IPS-18c (cell line): ENCODE data around the gene CHRNA4.

ENCODE experiments used
- H3K4me3 ChIP-seq: 2 replicates; pipeline ENCODE4 v1.7.0; 2013; ENCODE audit warnings: low read depth, mild to moderate bottlenecking, low read length, moderate library complexity; ENCODE audit not compliant: insufficient read depth
- H3K9me3 ChIP-seq: one replicate; pipeline ENCODE4 v1.6.1; 2013; ENCODE audit warnings: mild to moderate bottlenecking, low read length, moderate library complexity; ENCODE audit not compliant: control insufficient read depth, insufficient read depth

CHRNA4 gene

GRCh38 chr20:63333241-63333836, 27.8 kb downstream of the CHRNA4 start:
- H3K4me3 ChIP-seq, result no peak overlapping the region
- H3K9me3 ChIP-seq, result peaks cover 8% of the 10 kb centered on the region

DNA sequence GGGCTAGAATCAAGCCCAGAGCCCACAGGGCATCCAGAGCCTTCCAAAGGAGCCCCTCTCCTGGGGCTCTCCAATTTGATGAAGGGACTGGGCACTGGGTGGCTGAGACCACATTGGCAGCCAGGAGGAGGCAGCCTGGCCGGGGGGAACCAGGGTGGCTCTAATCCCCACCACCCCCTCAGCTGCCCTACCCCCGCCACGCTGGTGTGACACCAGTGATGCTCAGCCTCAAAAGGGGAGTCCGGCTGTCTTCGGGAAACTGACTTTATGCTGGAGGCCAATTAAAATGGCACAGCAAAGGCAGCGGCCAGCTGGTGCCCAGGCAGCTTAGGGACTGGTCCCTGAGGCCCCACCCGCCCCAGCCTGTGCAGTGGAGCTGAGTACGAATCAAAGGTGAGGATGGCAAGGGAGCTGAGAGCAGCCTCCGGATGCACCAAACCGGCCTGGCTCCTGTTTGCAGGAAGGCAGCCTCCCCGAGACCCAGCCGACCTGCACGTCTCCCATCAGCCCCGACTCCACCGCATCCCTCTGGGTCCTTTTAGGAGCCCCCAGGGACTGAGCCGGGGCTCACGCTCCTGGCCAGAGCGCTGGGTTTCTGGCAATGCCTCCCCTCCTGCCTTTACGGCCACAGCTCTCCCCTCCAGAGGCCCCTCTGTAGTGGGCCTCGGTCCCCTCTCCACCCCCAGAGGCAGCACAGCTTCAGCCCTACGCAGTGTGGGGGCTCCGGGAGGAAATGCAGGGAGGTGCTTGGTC, 28.5 kb downstream of the CHRNA4 start:
- H3K4me3 ChIP-seq, result no peak overlapping the region

GRCh38 chr20:63331741-63332400, 29.3 kb downstream of the CHRNA4 start:
- H3K4me3 ChIP-seq, result no peak overlapping the region
- peaks cover 8% of the 10 kb centered on the region for H3K9me3 ChIP-seq

More for the DNA sequence above, 28.5 kb downstream of the CHRNA4 start:
- peaks cover 8% of the 10 kb centered on the region for H3K9me3 ChIP-seq

GRCh38 chr20:63330940-63331339, 30.2 kb downstream of the CHRNA4 start:
- Histone ChIP-seq H3K4me3 (no peak overlapping the region), H3K9me3 (peaks cover 8% of the 10 kb centered on the region)

DNA sequence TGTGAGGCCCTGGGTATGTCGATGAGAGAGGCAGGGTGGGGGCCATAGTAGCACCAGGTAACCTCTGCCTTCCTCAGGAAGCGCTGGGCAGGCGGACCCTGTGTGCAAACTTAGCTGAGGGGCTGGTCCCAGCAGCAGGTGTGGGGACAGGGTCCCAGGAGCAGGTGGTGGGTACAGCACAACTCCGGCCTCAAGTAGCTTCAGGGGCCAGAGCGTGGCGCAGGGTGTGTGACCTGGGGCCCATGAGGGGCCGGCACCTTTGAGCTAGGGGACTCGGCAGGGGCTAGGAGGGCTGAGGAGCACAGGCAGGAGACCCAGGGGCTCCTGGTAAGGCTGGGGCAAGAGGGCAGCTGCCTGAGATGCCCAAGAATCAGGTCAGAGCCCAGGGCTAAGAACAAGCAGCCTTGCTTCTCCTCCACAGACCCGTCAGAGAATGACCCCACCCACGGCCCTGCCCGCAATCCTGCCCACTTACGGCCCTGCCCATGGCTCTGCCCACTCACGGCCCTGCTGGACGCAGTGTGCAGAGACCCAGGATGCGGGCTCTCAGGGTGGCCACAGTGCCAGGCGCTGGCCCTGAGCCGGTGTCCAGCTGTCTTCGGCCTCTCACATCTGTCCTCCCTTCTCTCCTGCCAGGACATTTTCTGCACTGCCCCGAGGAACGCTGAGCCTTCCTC, 30.9 kb downstream of the CHRNA4 start:
- Histone ChIP-seq H3K9me3 (peaks cover 8% of the 10 kb centered on the region), H3K4me3 (no peak overlapping the region)

GRCh38 chr20:63329331-63330083, 31.6 kb downstream of the CHRNA4 start:
- H3K4me3 ChIP-seq, result no peak overlapping the region

GRCh38 chr20:63328718-63329275, 32.4 kb downstream of the CHRNA4 start:
- no peak overlapping the region for H3K4me3 ChIP-seq
- H3K9me3 ChIP-seq, result peaks cover 5% of the 10 kb centered on the region

More at GRCh38 chr20:63329331-63330083, 31.6 kb downstream of the CHRNA4 start:
- H3K9me3 ChIP-seq, result peaks cover 5% of the 10 kb centered on the region

DNA sequence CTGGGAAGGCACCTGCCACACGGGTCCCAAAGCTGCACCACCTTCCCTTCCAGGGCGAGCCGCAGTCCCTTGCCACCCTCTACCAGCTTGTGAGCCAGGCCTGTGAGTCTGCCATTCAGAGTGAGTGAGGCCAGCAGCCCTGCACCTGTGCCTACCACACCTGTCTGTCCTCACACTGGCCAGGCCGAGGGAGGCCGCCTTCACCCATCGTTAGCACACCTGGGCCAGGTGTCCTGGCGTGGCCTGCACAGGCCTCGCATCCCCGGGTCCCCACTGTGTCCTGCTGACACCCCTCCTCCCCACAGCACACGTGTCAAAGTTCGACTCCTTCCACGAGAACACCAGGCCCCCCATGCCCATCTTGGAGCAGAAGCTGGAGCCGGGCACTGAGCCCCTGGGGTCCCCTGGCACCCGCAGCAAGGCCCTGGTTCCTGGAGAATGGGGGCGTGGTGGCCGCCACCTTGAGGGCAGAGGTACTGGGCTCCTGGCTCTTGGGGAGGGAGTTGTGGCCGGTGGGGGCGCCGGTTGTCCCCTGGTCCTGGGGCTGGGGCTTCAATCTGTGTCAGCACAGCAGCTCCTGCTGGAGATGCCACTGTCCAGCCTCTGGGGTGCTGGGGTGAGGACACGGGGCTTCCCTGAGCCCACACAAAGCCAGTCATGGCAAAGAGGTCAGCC, 33.0 kb downstream of the CHRNA4 start:
- H3K9me3 ChIP-seq, result peaks cover 5% of the 10 kb centered on the region
- no peak overlapping the region for H3K4me3 ChIP-seq

DNA sequence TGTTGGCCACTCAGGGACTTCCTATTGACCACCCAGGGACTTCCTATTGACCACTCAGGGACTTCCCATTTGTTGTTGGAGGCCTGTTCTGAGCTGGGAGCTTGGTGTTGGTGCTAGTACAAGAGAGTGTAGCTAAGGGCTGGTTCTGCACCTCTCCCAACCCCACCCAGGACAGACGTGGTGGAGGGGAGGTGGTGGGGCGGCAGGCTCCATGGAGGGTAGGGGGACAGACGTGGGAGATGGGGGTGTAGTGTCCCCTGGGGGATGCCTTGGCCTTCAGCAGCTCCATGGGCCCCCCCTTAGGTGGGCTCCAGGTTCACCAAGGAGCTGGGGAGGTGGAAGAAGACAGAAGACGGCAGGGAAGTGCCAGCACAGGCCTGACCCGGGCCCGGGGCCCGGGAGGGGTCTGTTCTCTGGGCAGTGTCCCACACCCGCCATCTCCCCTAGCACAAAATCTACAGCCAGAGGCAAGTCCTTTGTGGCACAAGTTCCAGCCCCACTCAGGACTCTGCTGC, 33.9 kb downstream of the CHRNA4 start:
- Histone ChIP-seq H3K4me3 (no peak overlapping the region), H3K9me3 (peaks cover 5% of the 10 kb centered on the region)

DNA sequence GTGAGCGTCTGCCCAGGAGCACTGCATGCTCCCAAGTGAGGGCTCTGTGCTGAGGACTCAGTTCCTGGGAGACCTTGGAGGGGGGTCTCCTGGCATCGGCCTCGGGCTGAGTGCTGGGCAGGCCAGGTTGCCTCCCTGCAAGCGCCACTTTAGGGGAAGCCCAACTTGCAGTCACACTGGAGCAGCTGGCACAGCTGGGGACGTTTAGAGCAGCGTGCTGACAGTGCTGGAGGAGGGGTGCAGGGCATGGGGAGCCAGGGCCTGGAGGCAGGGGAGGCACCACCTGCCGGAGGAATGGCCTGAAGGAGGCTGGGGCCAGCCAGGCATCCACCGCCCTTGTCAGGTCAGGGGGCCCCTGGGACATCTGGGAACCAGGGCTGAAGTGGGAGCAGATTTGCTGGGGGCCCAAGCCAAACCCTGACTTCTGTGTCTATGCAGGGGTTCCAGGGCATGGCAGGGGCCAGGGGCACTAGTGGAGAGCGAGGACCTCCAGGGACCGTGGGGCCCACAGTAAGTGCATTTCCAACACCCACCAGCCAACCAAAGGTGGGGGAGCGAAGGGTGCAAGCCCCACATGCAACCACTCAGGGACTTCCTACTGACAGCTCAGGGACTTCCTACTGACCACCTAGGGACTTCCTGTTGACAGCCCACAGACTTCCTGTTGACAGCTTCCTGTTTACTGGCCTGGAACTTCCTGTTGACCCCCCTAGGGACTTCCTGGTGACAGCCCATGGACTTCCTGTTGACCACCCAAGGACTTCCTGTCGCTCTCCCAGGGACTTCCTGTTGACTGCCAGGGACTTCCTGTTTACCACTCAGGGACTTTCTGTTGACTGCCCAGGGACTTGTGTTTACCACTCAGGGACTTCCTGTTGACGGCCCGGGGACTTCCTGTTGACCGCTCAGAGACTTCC, 34.6 kb downstream of the CHRNA4 start:
- Histone ChIP-seq H3K4me3 (no peak overlapping the region), H3K9me3 (no peaks in the 10 kb centered on the region)

DNA sequence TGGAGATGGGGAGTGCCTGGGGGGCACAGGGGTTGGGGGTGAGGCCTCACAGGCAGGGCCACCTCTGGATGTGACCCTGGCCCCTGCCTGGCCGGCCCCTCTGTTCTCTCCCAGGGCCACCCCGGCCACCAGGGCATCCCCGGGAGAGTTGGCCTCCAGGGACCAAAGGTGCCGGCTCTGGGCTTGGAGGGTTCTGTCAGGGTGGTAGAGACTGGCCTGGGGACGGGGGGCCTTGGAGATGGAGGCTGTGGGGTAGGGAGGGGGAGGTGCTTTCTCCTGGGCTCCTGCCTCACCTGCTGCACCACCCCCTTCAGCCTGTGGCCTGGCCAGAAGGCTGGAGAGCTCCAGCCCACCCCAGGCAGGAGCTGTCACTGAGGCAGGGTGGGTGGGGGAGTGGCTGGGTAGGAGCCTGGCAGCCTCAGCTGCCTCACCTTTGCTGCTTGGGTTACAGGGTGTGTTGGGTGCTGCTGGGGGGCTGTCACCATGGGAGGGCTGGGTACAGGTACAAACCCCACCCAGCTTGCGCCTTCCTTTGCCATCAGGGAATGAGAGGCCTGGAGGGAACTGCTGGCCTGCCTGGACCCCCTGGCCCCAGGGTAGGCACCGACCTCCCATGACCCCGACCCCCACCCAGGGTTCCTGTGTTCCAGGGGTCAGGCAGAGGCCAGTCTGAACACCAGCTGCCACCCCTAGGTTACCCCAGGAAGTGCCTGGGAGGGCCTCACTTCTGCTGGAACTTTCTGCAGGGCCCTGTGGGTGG, 35.4 kb downstream of the CHRNA4 start:
- Histone ChIP-seq H3K4me3 (no peak overlapping the region), H3K9me3 (no peaks in the 10 kb centered on the region)

DNA sequence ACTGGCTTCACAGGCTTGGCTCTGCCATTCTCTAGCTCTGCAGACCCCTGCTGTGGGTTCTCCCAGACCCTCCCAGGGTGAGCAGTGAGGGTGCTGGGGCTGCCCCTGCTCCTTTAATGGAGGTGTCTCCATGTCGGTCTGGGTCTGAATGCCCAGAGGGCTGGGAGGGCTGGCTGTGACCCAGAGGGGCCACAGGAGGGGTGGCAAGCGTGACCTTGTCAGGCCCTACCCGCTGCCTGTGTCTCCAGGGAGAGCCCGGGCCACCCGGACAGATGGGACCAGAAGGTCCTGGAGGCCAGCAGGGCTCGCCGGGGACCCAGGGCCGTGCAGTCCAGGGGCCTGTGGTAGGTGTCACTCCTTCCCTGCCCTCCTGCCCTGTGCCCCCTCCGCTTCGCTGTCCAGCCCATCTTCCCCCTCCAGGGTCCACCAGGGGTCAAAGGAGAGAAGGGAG, 36.1 kb downstream of the CHRNA4 start:
- H3K9me3 ChIP-seq, result no peaks in the 10 kb centered on the region

GRCh38 chr20:63323357-63323981, 37.7 kb downstream of the CHRNA4 start:
- Histone ChIP-seq H3K9me3 (no peaks in the 10 kb centered on the region), H3K4me3 (no peak overlapping the region)

More for the DNA sequence above, 36.1 kb downstream of the CHRNA4 start:
- H3K4me3 ChIP-seq, result no peak overlapping the region

GRCh38 chr20:63322933-63323273, 38.2 kb downstream of the CHRNA4 start:
- H3K9me3 ChIP-seq, result no peaks in the 10 kb centered on the region
- no peak overlapping the region for H3K4me3 ChIP-seq
